Vagina (tissue), 2 donors: ENCODE data around the gene HEPHL1. TPM values are rescaled to one million over a fixed set of nuclear protein-coding genes. Genes with fewer than 3 reads are reported as not detected.

Experiments used
- DNase-seq, 2 donors: peaks; one replicate each; pipeline ENCODE4 v3.0.0-alpha.2; 2017; ENCODE audit errors: extremely low spot score in 2 of 2
- H3K27ac ChIP-seq: fragments of 200-600 bp; sonication (generic); one replicate; pipeline ENCODE4 v1.5.1; 2019
- H3K27me3 ChIP-seq: fragments of 200-600 bp; sonication (generic); one replicate; pipeline ENCODE4 v1.5.1; 2019
- H3K36me3 ChIP-seq, 2 donors: fragments of 200-600 bp; sonication (generic); one replicate each; pipeline ENCODE4 v1.5.1; 2017 to 2019
- H3K4me1 ChIP-seq: fragments of 200-600 bp; sonication (generic); one replicate; pipeline ENCODE4 v1.5.1; 2019
- H3K4me3 ChIP-seq, 2 donors: fragments of 200-600 bp; sonication (generic); 1 replicate in 1 of 2; 2 replicates in 1 of 2; pipeline ENCODE4 v1.5.1; 2016 to 2019
- H3K9me3 ChIP-seq: fragments of 200-600 bp; sonication (generic); one replicate; pipeline ENCODE4 v1.5.1; 2019
- CTCF ChIP-seq, 3 experiments: fragments of 450-650 bp in 2 of 3; fragments of 200-600 bp in 1 of 3; sonication (generic) in 1 of 3; IDR thresholded peaks; one replicate each; pipeline ENCODE4 v1.5.1; 2017 to 2019; ENCODE audit warnings: antibody characterized with exemption in 3 of 3, mild to moderate bottlenecking in 2 of 3, moderate library complexity in 2 of 3
- POLR2A ChIP-seq, 2 donors: fragments of 450-650 bp; IDR thresholded peaks; one replicate each; pipeline ENCODE4 v1.6.1; 2017; ENCODE audit warnings: antibody characterized with exemption in 2 of 2, mild to moderate bottlenecking in 2 of 2, moderate library complexity in 2 of 2
- POLR2AphosphoS5 ChIP-seq, 2 donors: sonication (generic); formaldehyde crosslinking; IDR thresholded peaks; one replicate each; pipeline ENCODE4 v1.9.0; 2017; ENCODE audit warnings: antibody characterized with exemption in 2 of 2, mild to moderate bottlenecking in 2 of 2, low read depth in 1 of 2; ENCODE audit not compliant: insufficient read depth in 1 of 2
- intact Hi-C: fragments of 100-400 bp; cut with DNase I; formaldehyde crosslinking; loops from one replicate; pipeline ENCODE4 v1.15.1; 2023
- total RNA-seq: library from RNA; depleted of rRNA; stranded (reverse); fragments of >200 nt; gene quantifications from one replicate; pipeline ENCODE4 v1.2.3, GENCODE V29; 2016

The HEPHL1 gene
- total RNA-seq, 1 donor from 2014 or later, result 1.7 TPM

- intact Hi-C loops, result no loop called here
- DNase-seq, result peak in 1 of 2 donors; percentile 90
- no peak for TF ChIP-seq CTCF (IDR thresholded peaks at IDR 0.05)
- TF ChIP-seq POLR2A (IDR thresholded peaks at IDR 0.05), result peak in 1 of 2 donors; percentile 59
- peak; percentile 20 to 52 for TF ChIP-seq POLR2AphosphoS5 (IDR thresholded peaks at IDR 0.05; ENCODE audit: insufficient read depth in 1 of 2, low read depth in 1 of 2)
- peak overlapping the region; percentile 71 to 88 for H3K4me3 ChIP-seq
- H3K36me3 ChIP-seq, result no peaks in the 10 kb centered on the region
- no peaks in the 10 kb centered on the region for H3K27me3 ChIP-seq
- H3K9me3 ChIP-seq, result no peaks in the 10 kb centered on the region
- H3K27ac ChIP-seq, result peak overlapping the region; percentile 94
- peaks cover 71% of the 10 kb centered on the region for H3K4me1 ChIP-seq
These were observed 109.3 kb downstream of the HEPHL1 start for GRCh38 chr11:94130298-94131046.

GRCh38 chr11:94131047-94131717, 110.0 kb downstream of the HEPHL1 start:
- intact Hi-C loops, result no loop called here
- Histone ChIP-seq H3K27me3 (no peaks in the 10 kb centered on the region), H3K9me3 (no peaks in the 10 kb centered on the region), H3K27ac (peak overlapping the region; percentile 94), H3K4me1 (peaks cover 76% of the 10 kb centered on the region), H3K4me3 (peak overlapping the region; percentile 71 to 88), H3K36me3 (no peaks in the 10 kb centered on the region)
- no peak for DNase-seq
- TF ChIP-seq POLR2A (IDR thresholded peaks at IDR 0.05) (no peak), CTCF (IDR thresholded peaks at IDR 0.05) (no peak), POLR2AphosphoS5 (IDR thresholded peaks at IDR 0.05; ENCODE audit: insufficient read depth in 1 of 2, low read depth in 1 of 2) (no peak)

GRCh38 chr11:94131718-94132115, 110.6 kb downstream of the HEPHL1 start:
- Histone ChIP-seq H3K27me3 (no peaks in the 10 kb centered on the region), H3K4me1 (peaks cover 77% of the 10 kb centered on the region), H3K4me3 (no peak overlapping the region), H3K27ac (peak overlapping the region; percentile 94), H3K36me3 (no peaks in the 10 kb centered on the region), H3K9me3 (no peaks in the 10 kb centered on the region)
- intact Hi-C loops, result no loop called here
- TF ChIP-seq POLR2A (IDR thresholded peaks at IDR 0.05) (no peak), POLR2AphosphoS5 (IDR thresholded peaks at IDR 0.05; ENCODE audit: insufficient read depth in 1 of 2, low read depth in 1 of 2) (no peak), CTCF (IDR thresholded peaks at IDR 0.05) (no peak)
- DNase-seq, result no peak

GRCh38 chr11:94132152-94132558, 111.0 kb downstream of the HEPHL1 start:
- no peaks in the 10 kb centered on the region for H3K27me3 ChIP-seq
- H3K4me3 ChIP-seq, result no peak overlapping the region
- TF ChIP-seq POLR2A (IDR thresholded peaks at IDR 0.05) (no peak), CTCF (IDR thresholded peaks at IDR 0.05) (no peak), POLR2AphosphoS5 (IDR thresholded peaks at IDR 0.05; ENCODE audit: insufficient read depth in 1 of 2, low read depth in 1 of 2) (no peak)
- no peaks in the 10 kb centered on the region for H3K9me3 ChIP-seq
- DNase-seq, result no peak
- H3K27ac ChIP-seq, result peak overlapping the region; percentile 94
- intact Hi-C loops, result no loop called here
- peaks cover 81% of the 10 kb centered on the region for H3K4me1 ChIP-seq
- no peaks in the 10 kb centered on the region for H3K36me3 ChIP-seq
